ENCODE results near the gene GAS2L2. TPM values are rescaled to one million over a fixed set of nuclear protein-coding genes. Genes with fewer than 3 reads are reported as not detected.

GAS2L2 gene
- total RNA-seq, 1 experiment from 2014 or later = 0.23 TPM

- CTCF ChIA-PET = interaction anchor here (0.8 to 1.5 kb wide), 2 partner anchors 49 to 85 kb away, joined by 3 to 4 read pairs; no protein-coding TSS in a partner anchor
Measured at GRCh38 chr17:35698800-35699199, 54.2 kb downstream of the GAS2L2 start.

GRCh38 chr17:35695613-35696012, 57.4 kb downstream of the GAS2L2 start:
- ChIA-PET POLR2A (no interaction called here), CTCF (interaction anchor here (0.6 to 1.9 kb wide), 6 partner anchors 14 to 157 kb away, joined by 3 to 11 read pairs (median 4); no protein-coding TSS in a partner anchor)
- Mint-ChIP-seq H3K27me3 (ENCODE audit: insufficient read depth, unreplicated experiment) (no peaks in the 10 kb centered on the region), H3K4me3 (ENCODE audit: unreplicated experiment) (no peak overlapping the region), H3K4me1 (ENCODE audit: insufficient read depth, unreplicated experiment) (no peaks in the 10 kb centered on the region), H3K9me3 (ENCODE audit: unreplicated experiment) (no peaks in the 10 kb centered on the region), H3K36me3 (ENCODE audit: insufficient read depth, unreplicated experiment) (peaks cover 57% of the 10 kb centered on the region), H3K27ac (ENCODE audit: low read depth, unreplicated experiment) (peak overlapping the region; percentile 63)
- intact Hi-C loops (cut with micrococcal nuclease) = no loop called here
- DNase-seq (ENCODE audit: unreplicated experiment) = no peak
- no TSS peak for BruUV-seq (replicated peaks)
- TF ChIP-seq CTCF (IDR thresholded peaks at IDR 0.05; ENCODE audit: unreplicated experiment) = no peak

More at GRCh38 chr17:35698800-35699199, 54.2 kb downstream of the GAS2L2 start:
- TF ChIP-seq CTCF (IDR thresholded peaks at IDR 0.05; ENCODE audit: unreplicated experiment) = no peak
- H3K4me3 Mint-ChIP-seq (ENCODE audit: unreplicated experiment) = no peak overlapping the region
- no TSS peak for BruUV-seq (replicated peaks)
- H3K9me3 Mint-ChIP-seq (ENCODE audit: unreplicated experiment) = peaks cover 11% of the 10 kb centered on the region
- no peaks in the 10 kb centered on the region for H3K4me1 Mint-ChIP-seq (ENCODE audit: insufficient read depth, unreplicated experiment)
- no peak for DNase-seq (ENCODE audit: unreplicated experiment)
- intact Hi-C loops (cut with micrococcal nuclease) = no loop called here
- H3K27me3 Mint-ChIP-seq (ENCODE audit: insufficient read depth, unreplicated experiment) = no peaks in the 10 kb centered on the region
- H3K27ac Mint-ChIP-seq (ENCODE audit: low read depth, unreplicated experiment) = peak overlapping the region; percentile 27
- H3K36me3 Mint-ChIP-seq (ENCODE audit: insufficient read depth, unreplicated experiment) = peaks cover 61% of the 10 kb centered on the region
- POLR2A ChIA-PET = no interaction called here

GRCh38 chr17:35694906-35695305, 58.1 kb downstream of the GAS2L2 start:
- CTCF ChIA-PET = interaction anchor here (1.0 to 1.9 kb wide), 3 partner anchors 53 to 83 kb away, joined by 3 to 11 read pairs (median 6); no protein-coding TSS in a partner anchor
- BruUV-seq (replicated peaks) = no TSS peak

More at GRCh38 chr17:35694906-35695305, 58.1 kb downstream of the GAS2L2 start:
- TF ChIP-seq CTCF (IDR thresholded peaks at IDR 0.05; ENCODE audit: unreplicated experiment) = no peak
- POLR2A ChIA-PET = interaction anchor here (1.0 kb wide), 1 partner anchor 15 kb away, joined by 4 read pairs; no protein-coding TSS in a partner anchor
- intact Hi-C loops (cut with micrococcal nuclease) = no loop called here
- no peaks in the 10 kb centered on the region for H3K27me3 Mint-ChIP-seq (ENCODE audit: insufficient read depth, unreplicated experiment)
- H3K4me1 Mint-ChIP-seq (ENCODE audit: insufficient read depth, unreplicated experiment) = peaks cover 3% of the 10 kb centered on the region
- H3K9me3 Mint-ChIP-seq (ENCODE audit: unreplicated experiment) = no peaks in the 10 kb centered on the region
- peaks cover 64% of the 10 kb centered on the region for H3K36me3 Mint-ChIP-seq (ENCODE audit: insufficient read depth, unreplicated experiment)
- no peak overlapping the region for H3K27ac Mint-ChIP-seq (ENCODE audit: low read depth, unreplicated experiment)
- no peak overlapping the region for H3K4me3 Mint-ChIP-seq (ENCODE audit: unreplicated experiment)
- DNase-seq (ENCODE audit: unreplicated experiment) = no peak

Other genes with a start within 250 kb of the GAS2L2 start
- gene SLFN12L, start 215.6 kb downstream of the GAS2L2 start, total RNA-seq (2022) = 0.34 and 0.35 TPM in 2 replicates
- gene SLFN14, start 192.4 kb downstream of the GAS2L2 start, total RNA-seq (2022) = not detected in 2 replicates
- gene PEX12, start 174.7 kb downstream of the GAS2L2 start, total RNA-seq (2022) = 5.8 and 6.8 TPM in 2 replicates
- gene AP2B1, start 165.9 kb downstream of the GAS2L2 start, total RNA-seq (2022) = 227 and 229 TPM in 2 replicates
- 0.09 and 0.10 TPM in 2 replicates for gene RASL10B, start 21.6 kb downstream of the GAS2L2 start, total RNA-seq (2022)
- not detected in 2 replicates for gene C17orf50, start 7.6 kb upstream of the GAS2L2 start, total RNA-seq (2022)
- 22.3 and 27.4 TPM in 2 replicates for gene MMP28, start 42.4 kb upstream of the GAS2L2 start, total RNA-seq (2022)
- 284 and 337 TPM in 2 replicates for gene TAF15, start 56.2 kb upstream of the GAS2L2 start, total RNA-seq (2022)
- not detected in 2 replicates for gene HEATR9, start 115.7 kb upstream of the GAS2L2 start, total RNA-seq (2022)
- not detected in 2 replicates for gene CCL5, start 127.1 kb upstream of the GAS2L2 start, total RNA-seq (2022)
- 0.44 and 2.6 TPM in 2 replicates for gene RDM1, start 177.5 kb upstream of the GAS2L2 start, total RNA-seq (2022)
- gene LYZL6, start 190.5 kb upstream of the GAS2L2 start, total RNA-seq (2022) = not detected in 2 replicates
- gene CCL16, start 228.3 kb upstream of the GAS2L2 start, total RNA-seq (2022) = not detected in 2 replicates
- gene CCL14, start 233.5 kb upstream of the GAS2L2 start, total RNA-seq (2022) = not detected in 2 replicates
- not detected in 2 replicates for gene CCL15, start 248.3 kb upstream of the GAS2L2 start, total RNA-seq (2022)